ENCODE data around the gene NTHL1. TPM values are rescaled to one million over a fixed set of nuclear protein-coding genes. Genes with fewer than 3 reads are reported as not detected.

NTHL1 gene
- total and polyA plus RNA-seq, 9 of the 15 experiments (the other 6 are each of a cell fraction or from before 2014, with no cell fraction given) = 1.1 to 58.8 (median 17.6) TPM

DNA sequence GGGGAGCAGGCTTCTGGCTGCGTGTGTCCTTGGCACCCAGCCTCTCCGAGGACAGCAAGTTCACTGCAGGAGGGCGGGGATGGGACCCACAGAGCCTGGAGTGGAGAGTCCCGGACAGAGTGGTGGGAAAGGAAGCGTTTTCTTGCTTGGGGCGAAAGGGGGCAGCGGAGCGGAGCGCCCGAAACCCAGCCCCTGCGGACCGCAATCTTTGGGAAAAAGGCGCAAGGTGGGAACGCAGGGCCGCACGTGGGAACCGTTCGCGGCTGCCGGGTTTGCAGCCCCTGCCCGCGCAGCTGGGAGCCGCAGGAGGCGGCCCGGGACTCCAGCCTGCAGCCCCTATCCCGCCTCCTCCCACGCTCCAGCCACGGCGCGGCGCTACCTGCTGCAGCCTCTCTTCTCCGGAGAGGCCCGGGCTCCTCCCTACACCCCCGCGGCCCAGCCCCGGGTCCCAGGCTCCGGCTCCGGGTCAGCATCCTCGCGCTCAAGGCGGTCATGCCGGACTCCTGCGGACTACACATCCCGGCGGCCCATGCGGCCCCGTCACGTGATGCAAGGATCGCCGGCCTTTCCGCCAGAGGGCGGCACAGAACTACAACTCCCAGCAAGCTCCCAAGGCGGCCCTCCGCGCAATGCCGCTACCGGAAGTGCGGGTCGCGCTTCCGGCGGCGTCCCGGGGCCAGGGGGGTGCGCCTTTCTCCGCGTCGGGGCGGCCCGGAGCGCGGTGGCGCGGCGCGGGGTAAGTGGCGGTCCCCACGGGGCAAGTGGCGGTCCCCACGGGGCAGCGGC is at the start of gene NTHL1, which contains the start of gene TSC2 (continued):
- TF ChIP-seq ATF3 (IDR thresholded peaks at IDR 0.05) (peak; percentile 47; the same call in 1 of the 2 replicates), ATF3 (CRISPR knock-in tag; conservative IDR thresholded peaks at IDR 0.05) (no peak), CTBP1 (IDR thresholded peaks at IDR 0.05; ENCODE audit: borderline replicate concordance) (peak; percentile 93), RREB1 (CRISPR knock-in tag; IDR thresholded peaks at IDR 0.05) (0 out of 2 replicates have a peak, but pooled peaks have one; percentile 53), KLF13 (tag; IDR thresholded peaks at IDR 0.05; ENCODE audit: borderline replicate concordance, low read depth) (no peak; the same call in 1 of the 2 replicates), SOX6 (IDR thresholded peaks at IDR 0.05) (no peak; the same call in 1 of the 2 replicates), NONO (IDR thresholded peaks at IDR 0.05; ENCODE audit: low read depth in 2 of 2, low read length in 1 of 2) (peak in 1 of 2 experiments; percentile 61; a peak in 1 of 4 replicates), U2AF1 (optimal IDR thresholded peaks at IDR 0.05; ENCODE audit: low read depth, low read length) (no peak), RAD51 (IDR thresholded peaks at IDR 0.05; ENCODE audit: borderline replicate concordance, low read depth) (peak; percentile 98), SREBF2 (CRISPR knock-in tag; IDR thresholded peaks at IDR 0.05) (no peak), ZNF143 (CRISPR knock-in tag; IDR thresholded peaks at IDR 0.05) (peak; percentile 99), SMARCE1 (IDR thresholded peaks at IDR 0.05) (no peak; the same call in 1 of the 2 replicates), HLTF (IDR thresholded peaks at IDR 0.05) (no peak), ZNF77 (CRISPR knock-in tag; IDR thresholded peaks at IDR 0.05) (no peak), HCFC1 (IDR thresholded peaks at IDR 0.05; ENCODE audit: low read depth, low read length) (peak; percentile 100), ZEB2 (IDR thresholded peaks at IDR 0.05) (no peak)
- TF ChIP-seq, protein P1, sequence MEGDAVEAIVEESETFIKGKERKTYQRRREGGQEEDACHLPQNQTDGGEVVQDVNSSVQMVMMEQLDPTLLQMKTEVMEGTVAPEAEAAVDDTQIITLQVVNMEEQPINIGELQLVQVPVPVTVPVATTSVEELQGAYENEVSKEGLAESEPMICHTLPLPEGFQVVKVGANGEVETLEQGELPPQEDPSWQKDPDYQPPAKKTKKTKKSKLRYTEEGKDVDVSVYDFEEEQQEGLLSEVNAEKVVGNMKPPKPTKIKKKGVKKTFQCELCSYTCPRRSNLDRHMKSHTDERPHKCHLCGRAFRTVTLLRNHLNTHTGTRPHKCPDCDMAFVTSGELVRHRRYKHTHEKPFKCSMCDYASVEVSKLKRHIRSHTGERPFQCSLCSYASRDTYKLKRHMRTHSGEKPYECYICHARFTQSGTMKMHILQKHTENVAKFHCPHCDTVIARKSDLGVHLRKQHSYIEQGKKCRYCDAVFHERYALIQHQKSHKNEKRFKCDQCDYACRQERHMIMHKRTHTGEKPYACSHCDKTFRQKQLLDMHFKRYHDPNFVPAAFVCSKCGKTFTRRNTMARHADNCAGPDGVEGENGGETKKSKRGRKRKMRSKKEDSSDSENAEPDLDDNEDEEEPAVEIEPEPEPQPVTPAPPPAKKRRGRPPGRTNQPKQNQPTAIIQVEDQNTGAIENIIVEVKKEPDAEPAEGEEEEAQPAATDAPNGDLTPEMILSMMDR (IDR thresholded peaks at IDR 0.05 in 2 of 3, conservative IDR thresholded peaks at IDR 0.05 in 1 of 3; ENCODE audit: insufficient read depth in 2 of 3, low read depth in 1 of 3, low read length in 3 of 3) = peak; percentile 34 to 46 (median 43); a peak in 3 of 6 replicates
- TF ChIP-seq, protein P2, sequence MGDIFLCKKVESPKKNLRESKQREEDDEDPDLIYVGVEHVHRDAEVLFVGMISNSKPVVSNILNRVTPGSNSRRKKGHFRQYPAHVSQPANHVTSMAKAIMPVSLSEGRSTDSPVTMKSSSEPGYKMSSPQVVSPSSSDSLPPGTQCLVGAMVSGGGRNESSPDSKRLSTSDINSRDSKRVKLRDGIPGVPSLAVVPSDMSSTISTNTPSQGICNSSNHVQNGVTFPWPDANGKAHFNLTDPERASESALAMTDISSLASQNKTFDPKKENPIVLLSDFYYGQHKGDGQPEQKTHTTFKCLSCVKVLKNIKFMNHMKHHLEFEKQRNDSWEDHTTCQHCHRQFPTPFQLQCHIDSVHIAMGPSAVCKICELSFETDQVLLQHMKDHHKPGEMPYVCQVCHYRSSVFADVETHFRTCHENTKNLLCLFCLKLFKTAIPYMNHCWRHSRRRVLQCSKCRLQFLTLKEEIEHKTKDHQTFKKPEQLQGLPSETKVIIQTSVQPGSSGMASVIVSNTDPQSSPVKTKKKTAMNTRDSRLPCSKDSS (IDR thresholded peaks at IDR 0.05; ENCODE audit: low read depth, partially characterized antibody) = no peak

Measured in K562 (cell line).